Fibroblast of villous mesenchyme (primary cell): ENCODE measurements around the gene MAP4K1. TPM values are rescaled to one million over a fixed set of nuclear protein-coding genes. Genes with fewer than 3 reads are reported as not detected.

Experiments
- DNase-seq: peaks from one replicate; pipeline ENCODE4 v3.0.0-alpha.2; 2010; ENCODE audit warnings: low read depth
- H3K4me3 ChIP-seq: 2 replicates; pipeline ENCODE4 v1.5.1; 2011; ENCODE audit warnings: low read depth, mild to moderate bottlenecking, low read length
- total RNA-seq: library from RNA; depleted of rRNA; stranded (reverse); fragments of >200 nt; gene quantifications from 2 replicates; pipeline ENCODE4 v1.2.3, GENCODE V29; 2012
- TF ChIP-seq, protein P1 (sequence below): IDR thresholded peaks from 2 replicates; pipeline ENCODE4 v1.5.1; 2012; ENCODE audit warnings: low read depth, mild to moderate bottlenecking, low read length; ENCODE audit not compliant: insufficient read depth

MAP4K1 gene
- total RNA-seq, 1 donor = not detected

DNA sequence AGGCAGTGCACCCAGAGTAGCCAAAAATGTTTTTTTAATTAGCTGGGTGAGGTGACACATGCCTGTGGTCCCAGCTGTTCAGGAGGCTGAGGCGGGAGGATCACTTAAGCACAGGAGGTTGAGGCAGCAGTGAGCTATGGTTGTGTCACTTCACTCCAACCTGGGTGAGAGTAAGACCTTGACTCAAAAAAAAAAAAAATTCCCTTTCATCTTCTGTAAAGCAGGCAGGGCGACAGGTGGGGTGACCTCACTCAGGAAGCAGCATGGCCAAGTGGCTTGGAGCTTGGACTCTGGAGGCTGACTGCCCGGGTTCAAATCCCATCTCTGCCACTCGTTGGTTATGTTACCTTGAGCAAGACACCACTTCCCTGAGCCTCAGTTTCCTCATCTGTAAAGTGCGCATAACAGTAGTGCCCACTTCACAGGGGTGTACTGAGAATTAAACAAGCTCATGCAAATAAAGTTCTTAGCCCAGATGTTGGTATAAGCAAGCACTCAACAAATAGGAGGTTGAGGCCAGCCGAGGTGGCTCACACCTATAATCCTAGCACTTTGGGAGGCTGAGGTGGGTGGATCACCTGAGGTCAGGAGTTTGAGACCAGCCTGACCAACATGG is 48.3 kb downstream of the MAP4K1 start:
- DNase-seq = no peak
- TF ChIP-seq, protein P1, sequence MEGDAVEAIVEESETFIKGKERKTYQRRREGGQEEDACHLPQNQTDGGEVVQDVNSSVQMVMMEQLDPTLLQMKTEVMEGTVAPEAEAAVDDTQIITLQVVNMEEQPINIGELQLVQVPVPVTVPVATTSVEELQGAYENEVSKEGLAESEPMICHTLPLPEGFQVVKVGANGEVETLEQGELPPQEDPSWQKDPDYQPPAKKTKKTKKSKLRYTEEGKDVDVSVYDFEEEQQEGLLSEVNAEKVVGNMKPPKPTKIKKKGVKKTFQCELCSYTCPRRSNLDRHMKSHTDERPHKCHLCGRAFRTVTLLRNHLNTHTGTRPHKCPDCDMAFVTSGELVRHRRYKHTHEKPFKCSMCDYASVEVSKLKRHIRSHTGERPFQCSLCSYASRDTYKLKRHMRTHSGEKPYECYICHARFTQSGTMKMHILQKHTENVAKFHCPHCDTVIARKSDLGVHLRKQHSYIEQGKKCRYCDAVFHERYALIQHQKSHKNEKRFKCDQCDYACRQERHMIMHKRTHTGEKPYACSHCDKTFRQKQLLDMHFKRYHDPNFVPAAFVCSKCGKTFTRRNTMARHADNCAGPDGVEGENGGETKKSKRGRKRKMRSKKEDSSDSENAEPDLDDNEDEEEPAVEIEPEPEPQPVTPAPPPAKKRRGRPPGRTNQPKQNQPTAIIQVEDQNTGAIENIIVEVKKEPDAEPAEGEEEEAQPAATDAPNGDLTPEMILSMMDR = no peak
- no peak overlapping the region for H3K4me3 ChIP-seq

- H3K4me3 ChIP-seq = no peak overlapping the region
- DNase-seq = no peak
- TF ChIP-seq, protein P1 = no peak
Measured at GRCh38 chr19:38565691-38566105, 52.1 kb downstream of the MAP4K1 start.

DNA sequence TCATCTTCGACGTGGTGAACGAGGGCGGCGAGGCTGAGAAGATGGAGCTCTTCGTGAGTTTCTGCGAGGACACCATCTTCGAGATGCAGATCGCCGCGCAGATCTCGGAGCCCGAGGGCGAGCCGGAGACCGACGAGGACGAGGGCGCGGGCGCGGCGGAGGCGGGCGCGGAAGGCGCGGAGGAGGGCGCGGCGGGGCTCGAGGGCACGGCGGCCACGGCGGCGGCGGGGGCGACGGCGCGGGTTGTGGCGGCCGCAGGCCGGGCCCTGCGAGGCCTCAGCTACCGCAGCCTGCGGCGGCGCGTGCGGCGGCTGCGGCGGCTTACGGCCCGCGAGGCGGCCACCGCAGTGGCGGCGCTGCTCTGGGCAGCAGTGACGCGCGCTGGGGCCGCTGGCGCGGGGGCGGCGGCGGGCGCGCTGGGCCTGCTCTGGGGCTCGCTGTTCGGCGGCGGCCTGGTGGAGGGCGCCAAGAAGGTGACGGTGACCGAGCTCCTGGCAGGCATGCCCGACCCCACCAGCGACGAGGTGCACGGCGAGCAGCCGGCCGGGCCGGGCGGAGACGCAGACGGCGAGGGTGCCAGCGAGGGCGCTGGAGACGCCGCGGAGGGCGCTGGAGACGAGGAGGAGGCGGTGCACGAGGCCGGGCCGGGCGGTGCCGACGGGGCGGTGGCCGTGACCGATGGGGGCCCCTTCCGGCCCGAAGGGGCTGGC is 52.6 kb downstream of the MAP4K1 start:
- H3K4me3 ChIP-seq = no peak overlapping the region
- TF ChIP-seq, protein P1 = no peak
- no peak for DNase-seq

DNA sequence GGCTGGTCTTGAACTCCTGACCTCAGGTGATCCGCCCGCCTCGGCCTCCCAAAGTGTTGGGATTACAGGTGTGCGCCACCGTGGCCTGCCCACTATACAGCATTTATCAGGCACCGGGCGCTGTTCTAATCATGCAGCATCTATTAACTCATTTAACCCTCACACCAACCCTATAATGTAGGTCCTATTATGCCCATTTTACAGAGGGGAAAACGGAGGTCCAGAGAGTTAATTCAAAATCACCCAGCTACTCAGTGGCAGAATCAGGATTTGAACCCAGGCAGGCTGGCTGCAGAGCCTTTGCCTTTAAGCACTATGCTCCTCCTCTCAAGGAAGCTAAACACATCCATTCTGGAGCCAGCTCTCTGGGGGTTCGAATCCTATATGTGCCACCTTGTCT is 54.3 kb downstream of the MAP4K1 start:
- H3K4me3 ChIP-seq = no peak overlapping the region
- DNase-seq = no peak
- TF ChIP-seq, protein P1 = no peak

- TF ChIP-seq, protein P1 = no peak
- no peak overlapping the region for H3K4me3 ChIP-seq
- DNase-seq = no peak
Measured at GRCh38 chr19:38562096-38562495, 55.7 kb downstream of the MAP4K1 start.

GRCh38 chr19:38561658-38562057 is 56.1 kb downstream of the MAP4K1 start:
- DNase-seq = no peak
- no peak overlapping the region for H3K4me3 ChIP-seq
- TF ChIP-seq, protein P1 = no peak
